Measurements from ENCODE around the gene ALK. TPM values are rescaled to one million over a fixed set of nuclear protein-coding genes. Genes with fewer than 3 reads are reported as not detected.

ALK gene
- total and polyA plus RNA-seq, 10 of the 15 experiments (the other 5 are each of a cell fraction or from before 2014, with no cell fraction given) = 0.11 TPM; not detected in 9

- FAIRE-seq = no peak
- Histone ChIP-seq H3K4me2 (ENCODE audit: control insufficient read depth, insufficient read depth) (no peak overlapping the region), H3K36me3 (ENCODE audit: control insufficient read depth in 2 of 2, insufficient read depth in 2 of 2, low read length in 1 of 2) (no peaks in the 10 kb centered on the region), H3K9me3 (replicated peaks; ENCODE audit: control insufficient read depth, insufficient read depth, low read length) (no peaks in the 10 kb centered on the region; the same call in 1 of the 3 replicates), H3K27me3 (replicated peaks in 1 of 2; ENCODE audit: control insufficient read depth in 2 of 2, insufficient read depth in 2 of 2, low read length in 1 of 2) (no peaks in the 10 kb centered on the region; a peak in 2 of 4 replicates), H4K20me1 (ENCODE audit: control insufficient read depth, insufficient read depth) (no peaks in the 10 kb centered on the region), H2AFZ (ENCODE audit: control insufficient read depth, low read depth, low read length) (no peak overlapping the region), H3K79me2 (ENCODE audit: control insufficient read depth, insufficient read depth, low read length) (no peaks in the 10 kb centered on the region), H3K27ac (ENCODE audit: control insufficient read depth, insufficient read depth) (no peak overlapping the region), H3K4me3 (no peak overlapping the region), H3K9ac (ENCODE audit: control insufficient read depth, insufficient read depth, low read length) (no peak overlapping the region), H3K4me1 (ENCODE audit: control insufficient read depth, insufficient read depth, low read length) (no peaks in the 10 kb centered on the region)
- no TSS peak for BruUV-seq (replicated peaks)
- POLR2A ChIA-PET = no interaction called here
- WGBS (ENCODE audit: insufficient coverage, insufficient replicate concordance, low lambda C conversion rate, missing lambda C conversion rate) = 30% methylated on average over 6 of the region's 6 CpGs
- DNase-seq (ENCODE audit: low read depth, low spot score) = no peak
- CTCF ChIA-PET = no interaction called here
- in situ Hi-C loops (cut with MboI) (no loop called here), intact Hi-C loops (cut with micrococcal nuclease; ENCODE audit: unreplicated experiment) (no loop called here)
- SMC1A ChIA-PET (ENCODE audit: uncharacterized antibody, unreplicated experiment) = interaction anchor here (1.2 kb wide), 1 partner anchor 14 kb away, joined by 3 read pairs; no protein-coding TSS in a partner anchor
- RAD21 ChIA-PET (ENCODE audit: unreplicated experiment) = no interaction called here
- TF ChIP-seq, protein P1, sequence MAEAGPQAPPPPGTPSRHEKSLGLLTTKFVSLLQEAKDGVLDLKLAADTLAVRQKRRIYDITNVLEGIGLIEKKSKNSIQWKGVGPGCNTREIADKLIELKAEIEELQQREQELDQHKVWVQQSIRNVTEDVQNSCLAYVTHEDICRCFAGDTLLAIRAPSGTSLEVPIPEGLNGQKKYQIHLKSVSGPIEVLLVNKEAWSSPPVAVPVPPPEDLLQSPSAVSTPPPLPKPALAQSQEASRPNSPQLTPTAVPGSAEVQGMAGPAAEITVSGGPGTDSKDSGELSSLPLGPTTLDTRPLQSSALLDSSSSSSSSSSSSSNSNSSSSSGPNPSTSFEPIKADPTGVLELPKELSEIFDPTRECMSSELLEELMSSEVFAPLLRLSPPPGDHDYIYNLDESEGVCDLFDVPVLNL (IDR thresholded peaks at IDR 0.05; ENCODE audit: low read depth, low read length) = no peak
- TF ChIP-seq EED (IDR thresholded peaks at IDR 0.05; ENCODE audit: low read depth) (no peak), BHLHE40 (IDR thresholded peaks at IDR 0.05; ENCODE audit: borderline replicate concordance in 1 of 2, low read depth in 2 of 2, low read length in 1 of 2) (no peak), TAF1 (IDR thresholded peaks at IDR 0.05; ENCODE audit: borderline replicate concordance, low read depth, low read length) (no peak), PKNOX1 (IDR thresholded peaks at IDR 0.05) (no peak), PML (IDR thresholded peaks at IDR 0.05; ENCODE audit: low read length) (no peak), SUZ12 (IDR thresholded peaks at IDR 0.05; ENCODE audit: unreplicated experiment) (no peak), MEF2A (IDR thresholded peaks at IDR 0.05; ENCODE audit: insufficient read depth, low read depth, low read length) (no peak), RELA (IDR thresholded peaks at IDR 0.05; ENCODE audit: borderline replicate concordance, partially characterized antibody) (no peak), CBX5 (IDR thresholded peaks at IDR 0.05; ENCODE audit: low read depth) (no peak), WRNIP1 (IDR thresholded peaks at IDR 0.05; ENCODE audit: borderline replicate concordance, low read depth, low read length) (no peak), SUPT20H (IDR thresholded peaks at IDR 0.05; ENCODE audit: borderline replicate concordance, control insufficient read depth, low read depth, low read length) (no peak), ASH2L (IDR thresholded peaks at IDR 0.05; ENCODE audit: borderline replicate concordance, low read depth) (no peak), BMI1 (IDR thresholded peaks at IDR 0.05; ENCODE audit: borderline replicate concordance) (no peak), MTA3 (IDR thresholded peaks at IDR 0.05; ENCODE audit: borderline replicate concordance, low read length) (no peak)
- ATAC-seq = no peak
Observed at GRCh38 chr2:29615841-29616240, 305.5 kb downstream of the ALK start.

Measured in GM12878 (cell line).